Astrocyte (in vitro differentiated cells and primary cell): ENCODE results near the gene ZBTB1. TPM values are rescaled to one million over a fixed set of nuclear protein-coding genes. Genes with fewer than 3 reads are reported as not detected.

Source experiments
- DNase-seq: peaks from one replicate; pipeline ENCODE4 v3.0.0-alpha.2; 2010; ENCODE audit warnings: low read depth
- FAIRE-seq: peaks from 2 replicates; lab custom pipeline; 2011; peaks lifted over from hg19 to GRCh38; lab: Jason Lieb, UNC
- H2AFZ ChIP-seq: 2 replicates; pipeline ENCODE4 v1.6.0; 2012; ENCODE audit warnings: low read depth, low read length, inconsistent platforms
- H3K27ac ChIP-seq: 2 replicates; pipeline ENCODE4 v1.5.1; 2011; ENCODE audit warnings: low read depth, low read length, inconsistent platforms
- H3K27me3 ChIP-seq: 2 replicates; pipeline ENCODE4 v1.6.0; 2011; ENCODE audit warnings: low read length, inconsistent platforms; ENCODE audit not compliant: insufficient read depth
- H3K36me3 ChIP-seq: 2 replicates; pipeline ENCODE4 v1.5.1; 2011; ENCODE audit warnings: low read length, inconsistent platforms; ENCODE audit not compliant: insufficient read depth
- H3K4me1 ChIP-seq: 2 replicates; pipeline ENCODE4 v1.5.1; 2011; ENCODE audit warnings: low read length, inconsistent platforms; ENCODE audit not compliant: insufficient read depth
- H3K4me2 ChIP-seq: 2 replicates; pipeline ENCODE4 v1.6.0; 2012; ENCODE audit warnings: low read length, inconsistent platforms
- H3K4me3 ChIP-seq: 2 replicates; pipeline ENCODE4 v1.5.1; 2011; ENCODE audit warnings: low read depth, mild to moderate bottlenecking, low read length, inconsistent platforms; ENCODE audit not compliant: insufficient read depth
- H3K79me2 ChIP-seq: 2 replicates; pipeline ENCODE4 v1.6.0; 2012; ENCODE audit warnings: mild to moderate bottlenecking, low read length, inconsistent platforms; ENCODE audit not compliant: insufficient read depth
- H3K9ac ChIP-seq: 2 replicates; pipeline ENCODE4 v1.6.0; 2012; ENCODE audit warnings: mild to moderate bottlenecking, low read length, inconsistent platforms
- H3K9me3 ChIP-seq: 2 replicates; pipeline ENCODE4 v1.5.1; 2012; ENCODE audit warnings: low read depth, mild to moderate bottlenecking, low read length, inconsistent platforms; ENCODE audit not compliant: insufficient read depth
- H4K20me1 ChIP-seq: 2 replicates; pipeline ENCODE4 v1.6.0; 2012; ENCODE audit warnings: low read length, inconsistent platforms; ENCODE audit not compliant: insufficient read depth
- H3K27ac Mint-ChIP-seq: one replicate; pipeline ENCODE4 v1.8.0; 2021; ENCODE audit warnings: mild to moderate bottlenecking, mixed read lengths; ENCODE audit not compliant: unreplicated experiment
- H3K27me3 Mint-ChIP-seq: one replicate; pipeline ENCODE4 v1.8.0; 2021; ENCODE audit warnings: low read depth, mixed read lengths; ENCODE audit not compliant: unreplicated experiment
- H3K36me3 Mint-ChIP-seq: one replicate; pipeline ENCODE4 v1.8.0; 2021; ENCODE audit warnings: low read depth, mixed read lengths; ENCODE audit not compliant: unreplicated experiment
- H3K4me1 Mint-ChIP-seq: one replicate; pipeline ENCODE4 v1.8.0; 2021; ENCODE audit warnings: low read depth, mixed read lengths; ENCODE audit not compliant: unreplicated experiment
- H3K4me3 Mint-ChIP-seq: one replicate; pipeline ENCODE4 v1.8.0; 2021; ENCODE audit warnings: mild to moderate bottlenecking, moderate library complexity, mixed read lengths; ENCODE audit not compliant: unreplicated experiment
- H3K9me3 Mint-ChIP-seq: one replicate; pipeline ENCODE4 v1.8.0; 2021; ENCODE audit warnings: mild to moderate bottlenecking, mixed read lengths; ENCODE audit not compliant: unreplicated experiment
- CTCF ChIP-seq: IDR thresholded peaks from 2 replicates; pipeline ENCODE4 v1.5.1; 2011; ENCODE audit warnings: low read depth, mild to moderate bottlenecking, inconsistent platforms, low read length, moderate library complexity; ENCODE audit not compliant: insufficient read depth
- EZH2 ChIP-seq: IDR thresholded peaks from 2 replicates; pipeline ENCODE4 v1.6.1; 2012; ENCODE audit warnings: mild to moderate bottlenecking, low read length, inconsistent platforms; ENCODE audit not compliant: insufficient read depth
- total RNA-seq: library from RNA; stranded (reverse); gene quantifications from 2 replicates; pipeline ENCODE4 v1.2.1, GENCODE V29; 2021

ZBTB1 gene
- total RNA-seq, 1 donor from 2014 or later, result 43.0 TPM

DNA sequence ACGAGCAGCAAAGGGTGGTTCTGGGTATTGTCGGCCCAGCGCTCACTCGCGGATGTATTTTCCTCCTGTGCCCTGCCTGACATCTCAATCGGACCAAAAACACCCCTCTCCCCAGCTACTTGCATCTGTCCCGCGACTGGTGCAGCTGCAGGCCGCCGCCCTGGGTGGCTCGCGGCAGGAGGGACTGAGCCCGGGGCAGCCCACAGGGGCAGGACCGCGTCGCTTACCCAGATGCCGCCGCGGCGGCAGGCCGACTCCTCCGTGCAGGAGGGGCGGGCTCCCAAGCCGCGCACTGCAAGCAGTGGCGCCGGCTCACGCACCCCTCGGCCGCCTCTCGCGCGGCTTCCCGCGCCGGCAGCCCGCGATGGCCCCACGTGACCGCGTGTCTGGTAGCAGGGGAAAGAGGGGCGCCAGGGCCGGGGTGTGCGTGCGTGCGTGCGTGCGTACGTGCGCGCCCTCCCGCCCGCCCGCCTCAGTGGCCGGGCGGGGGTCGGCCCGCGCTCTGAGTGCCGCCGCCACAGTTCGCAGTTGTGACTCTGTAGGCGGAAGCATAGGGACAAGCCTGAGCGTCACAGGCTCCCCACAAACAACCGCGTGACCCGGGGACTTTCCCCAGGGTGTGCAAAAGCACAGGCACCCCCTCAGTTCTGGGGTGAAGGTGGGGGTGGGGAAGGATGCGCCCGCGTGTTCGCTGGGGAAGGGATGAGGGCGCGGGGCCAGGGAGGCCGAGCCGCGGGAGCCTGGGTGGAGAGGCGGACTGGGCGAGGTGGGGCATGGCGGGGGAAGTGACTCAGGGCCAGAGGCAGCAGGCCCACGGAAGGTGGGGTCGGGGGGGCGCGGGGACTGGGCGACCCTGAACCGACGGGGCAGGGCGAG, 898 bp upstream of the ZBTB1 start, which contains the start of gene ZBTB25:
TSS of gene ZBTB25 (minus strand) at position 405 of the 876 bp plus-strand sequence. CDS start 13,305 bp downstream, outside the sequence.
- Histone ChIP-seq H3K4me3 (peak within 1 kb of the TSS; percentile 87), H4K20me1 (peaks cover 35% of the 10 kb centered on the region), H3K27ac (peak within 1 kb of the TSS; percentile 97), H3K36me3 (no peaks in the 10 kb centered on the region), H3K4me2 (peak within 1 kb of the TSS; percentile 93), H3K9me3 (no peaks in the 10 kb centered on the region), H2AFZ (peak within 1 kb of the TSS; percentile 80), H3K9ac (peak within 1 kb of the TSS; percentile 99), H3K4me1 (peaks cover 37% of the 10 kb centered on the region), H3K27me3 (no peaks in the 10 kb centered on the region), H3K79me2 (peaks cover 81% of the 10 kb centered on the region)
- H3K27ac Mint-ChIP-seq, result peak within 1 kb of the TSS; percentile 94
- peak within 1 kb of the TSS; percentile 89 for H3K4me3 Mint-ChIP-seq
- peaks cover 35% of the 10 kb centered on the region for H3K4me1 Mint-ChIP-seq
- no peaks in the 10 kb centered on the region for H3K27me3 Mint-ChIP-seq
- peak; percentile 87 for DNase-seq
- H3K9me3 Mint-ChIP-seq, result no peaks in the 10 kb centered on the region
- no peak for TF ChIP-seq CTCF
- no peak for TF ChIP-seq EZH2
- no peak for FAIRE-seq
- H3K36me3 Mint-ChIP-seq, result peaks cover 3% of the 10 kb centered on the region

GRCh38 chr14:64504897-64505794, 576 bp downstream of the ZBTB1 start:
- H3K4me2 ChIP-seq, result peak overlapping the region; percentile 93
- DNase-seq, result peak; percentile 73
- peaks cover 44% of the 10 kb centered on the region for H3K4me1 ChIP-seq
- H2AFZ ChIP-seq, result peak overlapping the region; percentile 47
- FAIRE-seq, result no peak
- H3K9ac ChIP-seq, result peak overlapping the region; percentile 99
- Mint-ChIP-seq H3K9me3 (no peaks in the 10 kb centered on the region), H3K4me1 (peaks cover 42% of the 10 kb centered on the region), H3K4me3 (peak overlapping the region; percentile 97), H3K27me3 (no peaks in the 10 kb centered on the region), H3K27ac (peak overlapping the region; percentile 94), H3K36me3 (peaks cover 5% of the 10 kb centered on the region)
- H3K36me3 ChIP-seq, result no peaks in the 10 kb centered on the region
- peak overlapping the region; percentile 87 for H3K4me3 ChIP-seq
- no peaks in the 10 kb centered on the region for H3K9me3 ChIP-seq
- TF ChIP-seq EZH2 (no peak), CTCF (no peak)
- H3K79me2 ChIP-seq, result peaks cover 86% of the 10 kb centered on the region
- no peaks in the 10 kb centered on the region for H3K27me3 ChIP-seq
- H4K20me1 ChIP-seq, result peaks cover 48% of the 10 kb centered on the region
- peak overlapping the region; percentile 97 for H3K27ac ChIP-seq
